Mononuclear cell (primary cell): ENCODE measurements around the gene NIT2. TPM values are rescaled to one million over a fixed set of nuclear protein-coding genes. Genes with fewer than 3 reads are reported as not detected.
"Not testable (repeated sequence)": the region's sequence is repeated elsewhere in the genome, so short reads cannot be mapped to it uniquely, and the experiment has no call there.

Experiments used
- H3K27me3 ChIP-seq: 2 replicates; pipeline ENCODE4 v1.6.0; 2011; ENCODE audit warnings: low read length, control low read depth; ENCODE audit not compliant: insufficient read depth
- H3K4me1 ChIP-seq: 2 replicates; pipeline ENCODE4 v1.5.1; 2011; ENCODE audit warnings: mild to moderate bottlenecking, low read length, control low read depth; ENCODE audit not compliant: insufficient read depth
- H3K4me3 ChIP-seq: 2 replicates; pipeline ENCODE4 v1.5.1; 2011; ENCODE audit warnings: mild to moderate bottlenecking, low read length, moderate library complexity
- H3K9me3 ChIP-seq: 2 replicates; pipeline ENCODE4 v1.5.1; 2011; ENCODE audit warnings: low read depth, mild to moderate bottlenecking, control low read depth, low read length
- total RNA-seq: library from RNA; depleted of rRNA; stranded (reverse); fragments of >200 nt; gene quantifications from one replicate; pipeline ENCODE4 v1.2.3, GENCODE V29; 2012

Gene NIT2
- total RNA-seq, 1 donor, result 14.8 TPM

DNA sequence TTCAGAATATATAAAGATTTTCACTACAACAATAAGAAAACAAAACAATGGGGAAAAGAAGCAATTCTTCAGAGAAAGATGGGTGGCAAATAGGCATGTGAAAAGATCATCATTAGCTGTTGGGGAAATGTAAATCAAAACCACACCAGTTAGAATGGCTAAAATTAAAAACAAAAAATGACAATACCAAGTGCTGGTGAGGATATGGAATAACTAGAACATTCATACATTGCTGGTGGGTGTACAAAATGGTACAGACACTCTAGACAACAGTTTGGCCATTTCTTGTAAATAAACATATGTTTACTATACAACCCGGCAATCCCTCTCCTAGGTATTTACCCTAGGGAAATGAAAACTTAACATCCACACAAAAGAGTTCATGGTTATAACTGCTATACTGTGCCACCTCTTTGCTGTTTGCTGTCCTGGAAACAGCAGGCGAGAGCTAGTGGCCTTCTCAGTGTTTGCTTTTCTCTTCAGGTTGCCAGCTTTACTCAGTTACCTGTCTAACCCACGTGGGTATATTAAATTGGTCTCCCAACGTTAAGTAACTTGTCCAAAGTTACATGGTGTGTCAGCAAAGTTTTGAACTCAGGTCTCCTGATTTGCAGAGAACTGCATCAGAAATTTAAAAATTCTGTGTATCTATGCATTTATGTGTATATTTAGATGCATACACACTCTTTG, 4.6 kb upstream of the NIT2 start:
- Histone ChIP-seq H3K27me3 (no peaks in the 10 kb centered on the region), H3K4me3 (no peak overlapping the region), H3K9me3 (no peaks in the 10 kb centered on the region), H3K4me1 (peaks cover 10% of the 10 kb centered on the region)

DNA sequence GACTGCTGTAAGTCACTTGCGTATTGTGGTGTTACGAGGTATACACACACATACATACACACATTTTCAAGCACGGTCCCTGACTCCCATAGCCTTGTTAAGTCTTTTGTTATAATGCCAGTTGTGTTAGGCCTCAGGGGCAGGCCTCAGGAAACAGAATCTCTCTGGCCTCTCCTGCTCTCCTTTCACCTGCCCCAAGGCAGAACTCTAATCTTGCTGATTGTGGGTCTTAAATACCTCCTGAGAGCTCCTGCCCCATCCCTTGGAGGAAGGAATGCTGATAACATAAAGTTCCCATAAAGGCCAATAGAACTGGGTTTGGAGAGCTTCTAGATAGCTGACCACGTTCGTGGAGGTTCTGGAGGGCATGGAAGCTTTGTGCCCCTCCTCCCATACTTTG, 3.9 kb upstream of the NIT2 start:
- Histone ChIP-seq H3K9me3 (no peaks in the 10 kb centered on the region), H3K4me1 (peaks cover 15% of the 10 kb centered on the region), H3K4me3 (no peak overlapping the region), H3K27me3 (no peaks in the 10 kb centered on the region)

DNA sequence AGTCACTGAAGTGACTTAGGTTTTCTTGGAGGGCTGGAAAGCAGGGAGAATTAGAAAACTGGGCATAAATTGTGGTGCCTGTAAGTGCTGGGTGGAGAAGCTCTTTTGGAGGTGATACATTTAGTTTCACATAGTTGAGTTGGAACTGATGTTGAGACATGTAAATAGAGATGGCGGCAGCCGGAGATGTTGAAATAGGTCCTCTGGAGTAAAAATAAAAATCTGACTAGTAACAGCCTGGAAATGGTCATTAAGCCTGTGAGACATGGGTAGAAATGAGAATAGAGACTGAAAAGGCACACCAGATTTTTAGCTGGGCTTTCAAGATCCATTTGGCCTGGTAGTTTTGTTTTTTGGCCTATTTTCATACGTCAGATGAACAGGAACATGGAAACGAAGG, 2.9 kb upstream of the NIT2 start:
- Histone ChIP-seq H3K9me3 (no peaks in the 10 kb centered on the region), H3K4me1 (peaks cover 18% of the 10 kb centered on the region), H3K4me3 (no peak overlapping the region), H3K27me3 (no peaks in the 10 kb centered on the region)

DNA sequence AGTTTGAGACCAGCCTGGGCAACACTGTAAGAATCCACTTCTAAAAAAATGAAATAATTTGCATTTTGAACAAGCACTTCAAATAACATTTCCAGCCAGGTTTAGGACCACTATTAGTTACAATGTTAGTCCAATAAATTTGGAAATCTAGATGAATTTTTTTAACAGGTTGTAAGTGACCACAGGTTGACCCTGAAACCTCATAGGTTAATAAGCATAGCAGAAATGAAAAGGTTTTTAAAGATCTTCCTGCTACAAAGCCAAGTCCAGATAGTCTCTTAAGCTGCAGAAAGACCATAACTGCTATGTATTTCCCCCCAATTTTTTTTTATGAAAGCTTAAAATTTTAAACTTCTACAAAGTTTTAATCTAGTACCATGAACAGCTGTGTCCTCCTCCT, 1.5 kb upstream of the NIT2 start:
- H3K27me3 ChIP-seq, result no peaks in the 10 kb centered on the region
- no peaks in the 10 kb centered on the region for H3K9me3 ChIP-seq
- H3K4me1 ChIP-seq, result peaks cover 18% of the 10 kb centered on the region
- no peak overlapping the region for H3K4me3 ChIP-seq

- no peaks in the 10 kb centered on the region for H3K9me3 ChIP-seq
- no peaks in the 10 kb centered on the region for H3K27me3 ChIP-seq
- H3K4me1 ChIP-seq, result peaks cover 18% of the 10 kb centered on the region
- H3K4me3 ChIP-seq, result peak overlapping the region; percentile 57
Measured at GRCh38 chr3:100333970-100334487, 528 bp upstream of the NIT2 start.

DNA sequence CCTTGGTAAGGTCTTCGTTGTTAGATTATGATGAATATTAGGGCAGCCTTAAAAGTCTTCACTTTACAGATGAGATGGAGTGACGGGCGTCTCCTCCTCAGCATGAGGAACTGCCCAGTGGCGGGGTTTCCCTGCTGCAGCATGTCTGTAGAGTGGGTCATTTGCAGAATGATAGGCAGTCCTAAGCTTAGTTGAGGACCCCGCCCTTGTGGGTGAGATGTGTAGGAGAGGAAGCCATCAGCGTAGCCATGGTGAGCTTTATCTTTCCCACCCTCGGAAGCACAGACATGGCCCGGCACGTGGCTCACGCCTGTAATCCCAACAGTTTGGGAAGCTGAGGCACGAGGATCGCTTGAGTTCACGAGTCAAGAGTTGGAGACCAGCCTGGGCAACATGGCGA, 877 bp downstream of the NIT2 start:
- H3K4me1 ChIP-seq, result peaks cover 18% of the 10 kb centered on the region
- H3K27me3 ChIP-seq, result no peaks in the 10 kb centered on the region
- no peak overlapping the region for H3K4me3 ChIP-seq
- no peaks in the 10 kb centered on the region for H3K9me3 ChIP-seq

DNA sequence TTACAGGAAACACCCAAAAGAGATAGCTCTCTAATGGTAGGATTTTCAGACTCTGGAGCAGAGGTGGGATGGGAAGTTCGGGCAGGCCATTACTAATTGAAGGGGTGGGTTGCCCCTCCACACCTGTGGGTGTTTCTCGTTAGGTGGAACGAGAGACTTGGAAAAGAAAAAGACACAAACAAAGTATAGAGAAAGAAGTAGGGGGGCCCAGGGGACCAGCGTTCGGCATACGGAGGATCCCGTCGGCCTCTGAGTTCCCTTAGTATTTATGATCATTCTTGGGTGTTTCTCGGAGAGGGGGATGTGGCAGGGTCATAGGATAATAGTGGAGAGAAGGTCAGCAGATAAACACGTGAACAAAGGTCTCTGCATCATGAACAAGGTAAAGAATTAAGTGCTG, 1.7 kb downstream of the NIT2 start:
- H3K9me3 ChIP-seq, result not testable (repeated sequence)
- peaks cover 18% of the 10 kb centered on the region for H3K4me1 ChIP-seq

GRCh38 chr3:100338911-100339310, 4.4 kb downstream of the NIT2 start:
- no peaks in the 10 kb centered on the region for H3K27me3 ChIP-seq
- H3K4me3 ChIP-seq, result no peak overlapping the region
- peaks cover 14% of the 10 kb centered on the region for H3K4me1 ChIP-seq
- no peaks in the 10 kb centered on the region for H3K9me3 ChIP-seq

More for the DNA sequence above, 1.7 kb downstream of the NIT2 start:
- not testable (repeated sequence) for H3K4me3 ChIP-seq, H3K27me3 ChIP-seq

DNA sequence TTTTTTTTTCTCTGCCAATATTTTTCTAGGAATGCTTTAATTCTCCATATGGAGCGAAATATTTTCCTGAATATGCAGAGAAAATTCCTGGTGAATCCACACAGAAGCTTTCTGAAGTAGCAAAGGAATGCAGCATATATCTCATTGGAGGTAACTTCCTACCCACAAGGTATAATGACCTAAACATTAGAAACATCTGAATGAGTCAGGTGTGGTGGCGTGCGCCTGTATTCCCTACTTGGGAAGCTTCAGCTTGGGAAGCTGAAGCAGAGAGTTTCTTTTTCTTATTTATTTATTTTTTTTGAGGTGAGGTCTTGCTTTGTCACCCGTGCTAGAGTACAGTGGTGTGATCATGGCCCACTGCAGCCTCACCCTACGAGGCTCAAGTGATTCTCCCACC, 5.2 kb downstream of the NIT2 start:
- Histone ChIP-seq H3K27me3 (no peaks in the 10 kb centered on the region), H3K9me3 (no peaks in the 10 kb centered on the region), H3K4me1 (peaks cover 8% of the 10 kb centered on the region)

DNA sequence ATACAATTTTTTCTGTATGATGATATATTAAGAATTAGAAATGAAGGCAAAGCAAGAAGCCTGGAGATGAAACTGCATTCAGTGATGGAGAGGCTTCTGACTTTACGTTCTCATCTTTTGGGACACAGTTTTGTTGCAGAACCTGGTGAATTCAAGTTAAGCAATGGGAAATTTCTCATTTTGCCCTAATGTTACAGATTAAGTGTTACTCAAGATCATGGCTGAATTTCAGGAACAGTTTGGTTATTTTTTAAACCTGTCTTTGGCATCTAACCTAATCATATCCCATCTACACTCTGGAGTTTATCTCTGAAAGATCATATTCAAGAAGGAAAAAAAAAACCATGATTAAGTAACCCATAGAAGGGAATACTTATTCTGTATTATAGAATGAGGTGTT, 6.0 kb downstream of the NIT2 start:
- peaks cover 4% of the 10 kb centered on the region for H3K4me1 ChIP-seq
- no peaks in the 10 kb centered on the region for H3K9me3 ChIP-seq
- H3K27me3 ChIP-seq, result no peaks in the 10 kb centered on the region
- H3K4me3 ChIP-seq, result no peak overlapping the region

More for the DNA sequence above, 5.2 kb downstream of the NIT2 start:
- no peak overlapping the region for H3K4me3 ChIP-seq

- Histone ChIP-seq H3K9me3 (no peaks in the 10 kb centered on the region), H3K27me3 (no peaks in the 10 kb centered on the region)
Measured at GRCh38 chr3:100348727-100349126, 14.2 kb downstream of the NIT2 start.

DNA sequence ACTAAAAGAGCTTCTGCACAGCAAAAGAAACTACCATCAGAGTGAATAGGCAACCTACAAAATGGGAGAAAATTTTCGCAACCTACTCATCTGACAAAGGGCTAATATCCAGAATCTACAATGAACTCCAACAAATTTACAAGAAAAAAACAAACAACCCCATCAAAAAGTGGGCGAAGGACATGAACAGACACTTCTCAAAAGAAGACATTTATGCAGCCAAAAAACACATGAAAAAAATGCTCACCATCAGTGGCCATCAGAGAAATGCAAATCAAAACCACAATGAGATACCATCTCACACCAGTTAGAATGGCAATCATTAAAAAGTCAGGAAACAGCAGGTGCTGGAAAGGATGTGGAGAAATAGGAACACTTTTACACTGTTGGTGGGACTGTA, 17.2 kb downstream of the NIT2 start:
- H3K4me1 ChIP-seq, H3K9me3 ChIP-seq, H3K27me3 ChIP-seq, H3K4me3 ChIP-seq: not testable (repeated sequence)

More at GRCh38 chr3:100348727-100349126, 14.2 kb downstream of the NIT2 start:
- no peak overlapping the region for H3K4me3 ChIP-seq
- no peaks in the 10 kb centered on the region for H3K4me1 ChIP-seq

GRCh38 chr3:100352296-100353231, 18.0 kb downstream of the NIT2 start:
- Histone ChIP-seq H3K4me3 (no peak overlapping the region), H3K9me3 (no peaks in the 10 kb centered on the region), H3K4me1 (no peaks in the 10 kb centered on the region), H3K27me3 (no peaks in the 10 kb centered on the region)

DNA sequence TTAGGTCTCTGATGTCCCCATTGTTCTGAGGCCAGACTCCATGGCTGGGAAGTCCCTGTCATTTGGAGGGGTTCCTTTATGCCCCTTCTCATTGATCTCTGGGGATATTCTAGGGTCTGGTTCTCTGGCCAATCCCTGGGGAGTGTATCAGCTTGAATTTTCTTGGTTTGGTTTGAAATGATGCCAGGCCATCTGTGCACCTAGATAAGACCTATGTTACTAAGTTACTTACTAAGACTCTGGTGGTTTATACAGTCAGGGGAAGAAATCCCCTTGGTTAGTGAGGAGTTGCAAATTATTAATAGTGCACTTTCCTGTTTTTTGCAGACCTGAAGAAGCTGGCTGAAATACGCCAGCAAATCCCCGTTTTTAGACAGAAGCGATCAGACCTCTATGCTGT, 20.3 kb downstream of the NIT2 start:
- H3K4me3 ChIP-seq, result no peak overlapping the region
- H3K27me3 ChIP-seq, result no peaks in the 10 kb centered on the region
- H3K9me3 ChIP-seq, result no peaks in the 10 kb centered on the region
- no peaks in the 10 kb centered on the region for H3K4me1 ChIP-seq

GRCh38 chr3:100358413-100358812, 23.9 kb downstream of the NIT2 start:
- H3K27me3 ChIP-seq, result no peaks in the 10 kb centered on the region
- no peaks in the 10 kb centered on the region for H3K4me1 ChIP-seq
- H3K9me3 ChIP-seq, result no peaks in the 10 kb centered on the region
- H3K4me3 ChIP-seq, result no peak overlapping the region
